ENCODE measurements around the gene ASTN1. TPM values are rescaled to one million over a fixed set of nuclear protein-coding genes. Genes with fewer than 3 reads are reported as not detected.

ASTN1 gene
- total and polyA plus RNA-seq, 9 of the 15 experiments (the other 6 are each of a cell fraction or from before 2014, with no cell fraction given) = 0.05 to 0.22 (median 0.18) TPM

DNA sequence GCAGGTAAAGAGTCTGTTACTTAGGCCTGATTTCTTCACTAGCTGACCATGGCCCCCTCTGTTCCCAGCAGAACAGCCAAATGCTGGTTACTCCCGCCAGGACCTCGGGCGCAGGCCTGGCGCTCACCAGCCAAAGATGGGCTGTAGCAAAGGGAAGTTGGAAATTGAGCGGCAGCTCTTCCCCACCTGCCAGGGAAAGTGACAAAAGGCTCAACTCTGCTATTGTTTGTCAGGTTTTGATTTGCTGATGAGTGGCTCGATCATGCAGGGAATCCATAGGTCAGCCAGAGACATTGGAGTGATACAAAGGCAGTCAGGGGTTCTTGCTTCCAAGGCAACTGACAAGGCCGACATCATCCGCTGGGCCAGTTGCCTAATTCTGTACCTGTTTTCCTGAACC, 120.1 kb downstream of the ASTN1 start:
- H3K79me2 ChIP-seq (ENCODE audit: control insufficient read depth, insufficient read depth, low read length) = no peaks in the 10 kb centered on the region
- TF ChIP-seq ZNF830 (CRISPR knock-in tag; IDR thresholded peaks at IDR 0.05) (no peak), ARHGAP35 (IDR thresholded peaks at IDR 0.05; ENCODE audit: partially characterized antibody) (no peak), DMBX1 (CRISPR knock-in tag; IDR thresholded peaks at IDR 0.05; ENCODE audit: borderline replicate concordance) (no peak), MAFF (IDR thresholded peaks at IDR 0.05; ENCODE audit: low read length) (no peak), ARID1B (IDR thresholded peaks at IDR 0.05) (no peak), CREB1 (IDR thresholded peaks at IDR 0.05) (no peak), CREB1 (CRISPR knock-in tag; IDR thresholded peaks at IDR 0.05) (no peak)
- TF ChIP-seq, protein P1, sequence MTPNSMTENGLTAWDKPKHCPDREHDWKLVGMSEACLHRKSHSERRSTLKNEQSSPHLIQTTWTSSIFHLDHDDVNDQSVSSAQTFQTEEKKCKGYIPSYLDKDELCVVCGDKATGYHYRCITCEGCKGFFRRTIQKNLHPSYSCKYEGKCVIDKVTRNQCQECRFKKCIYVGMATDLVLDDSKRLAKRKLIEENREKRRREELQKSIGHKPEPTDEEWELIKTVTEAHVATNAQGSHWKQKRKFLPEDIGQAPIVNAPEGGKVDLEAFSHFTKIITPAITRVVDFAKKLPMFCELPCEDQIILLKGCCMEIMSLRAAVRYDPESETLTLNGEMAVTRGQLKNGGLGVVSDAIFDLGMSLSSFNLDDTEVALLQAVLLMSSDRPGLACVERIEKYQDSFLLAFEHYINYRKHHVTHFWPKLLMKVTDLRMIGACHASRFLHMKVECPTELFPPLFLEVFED (CRISPR knock-in tag; conservative IDR thresholded peaks at IDR 0.05) = no peak
- intact Hi-C loops (cut with micrococcal nuclease) = no loop called here
- no peak for ATAC-seq
- no peak overlapping the region for H3K9ac ChIP-seq (ENCODE audit: insufficient read depth in 1 of 2, low read depth in 2 of 2, low read length in 2 of 2)
- FAIRE-seq = no peak
- in situ Hi-C loops (cut with MboI) = no loop called here
- WGBS (ENCODE audit: insufficient coverage, low coverage, missing lambda C conversion rate) = 0% methylated on average over 8 of the region's 8 CpGs
- no peak for DNase-seq (ENCODE audit: extremely low read depth in 1 of 4, low spot score in 3 of 4)
- H2AFZ ChIP-seq (ENCODE audit: low read depth, low read length) = no peak overlapping the region
- no peaks in the 10 kb centered on the region for H3K4me1 ChIP-seq (replicated peaks in 1 of 2; ENCODE audit: control insufficient read depth in 2 of 2, insufficient read depth in 2 of 2, low read length in 2 of 2)
- no peaks in the 10 kb centered on the region for H4K20me1 ChIP-seq (replicated peaks; ENCODE audit: control insufficient read depth, insufficient read depth, low read length)
- H3K27me3 ChIP-seq (ENCODE audit: control insufficient read depth in 2 of 2, insufficient read depth in 2 of 2, low read length in 2 of 2) = no peaks in the 10 kb centered on the region
- H3K36me3 ChIP-seq (ENCODE audit: control insufficient read depth, insufficient read depth, low read length) = no peaks in the 10 kb centered on the region
- H3K27ac ChIP-seq (ENCODE audit: extremely low read depth, low read depth, low read length) = no peak overlapping the region
- no TSS peak for BruUV-seq (replicated peaks)
- H3K4me3 ChIP-seq = no peak overlapping the region
- H3K9me1 ChIP-seq (ENCODE audit: control insufficient read depth, insufficient read depth, low read length) = no peaks in the 10 kb centered on the region
- ChIA-PET CTCF (ENCODE audit: low intra/inter-chr PET ratio) (interaction anchor here (0.5 kb wide), 1 partner anchor 257 kb away, joined by 3 read pairs; no protein-coding TSS in a partner anchor), POLR2A (no interaction called here)
- no peaks in the 10 kb centered on the region for H3K9me3 ChIP-seq (replicated peaks; ENCODE audit: control insufficient read depth, insufficient read depth, low read depth, low read length)
- H3K4me2 ChIP-seq (ENCODE audit: insufficient read depth, low read length) = no peak overlapping the region

All from K562 (cell line).